Measurements from ENCODE around the gene C16orf78.

GRCh38 chr16:49346459-49346858 lies 27.1 kb upstream of the C16orf78 start:
- no peak for TF ChIP-seq CSDC2 (CRISPR knock-in tag; IDR thresholded peaks at IDR 0.05)
- TF ChIP-seq RARB (CRISPR knock-in tag; IDR thresholded peaks at IDR 0.05): no peak
- no peak for TF ChIP-seq ZNF70 (CRISPR knock-in tag; IDR thresholded peaks at IDR 0.05)
- TF ChIP-seq ISL1 (CRISPR knock-in tag; IDR thresholded peaks at IDR 0.05): no peak
- TF ChIP-seq ARNTL (CRISPR knock-in tag; IDR thresholded peaks at IDR 0.05; ENCODE audit: borderline replicate concordance, low read depth): no peak
- TF ChIP-seq, protein P1, sequence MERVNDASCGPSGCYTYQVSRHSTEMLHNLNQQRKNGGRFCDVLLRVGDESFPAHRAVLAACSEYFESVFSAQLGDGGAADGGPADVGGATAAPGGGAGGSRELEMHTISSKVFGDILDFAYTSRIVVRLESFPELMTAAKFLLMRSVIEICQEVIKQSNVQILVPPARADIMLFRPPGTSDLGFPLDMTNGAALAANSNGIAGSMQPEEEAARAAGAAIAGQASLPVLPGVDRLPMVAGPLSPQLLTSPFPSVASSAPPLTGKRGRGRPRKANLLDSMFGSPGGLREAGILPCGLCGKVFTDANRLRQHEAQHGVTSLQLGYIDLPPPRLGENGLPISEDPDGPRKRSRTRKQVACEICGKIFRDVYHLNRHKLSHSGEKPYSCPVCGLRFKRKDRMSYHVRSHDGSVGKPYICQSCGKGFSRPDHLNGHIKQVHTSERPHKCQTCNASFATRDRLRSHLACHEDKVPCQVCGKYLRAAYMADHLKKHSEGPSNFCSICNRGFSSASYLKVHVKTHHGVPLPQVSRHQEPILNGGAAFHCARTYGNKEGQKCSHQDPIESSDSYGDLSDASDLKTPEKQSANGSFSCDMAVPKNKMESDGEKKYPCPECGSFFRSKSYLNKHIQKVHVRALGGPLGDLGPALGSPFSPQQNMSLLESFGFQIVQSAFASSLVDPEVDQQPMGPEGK (CRISPR knock-in tag; IDR thresholded peaks at IDR 0.05; ENCODE audit: borderline replicate concordance): no peak
- TF ChIP-seq POU6F1 (CRISPR knock-in tag; IDR thresholded peaks at IDR 0.05; ENCODE audit: borderline replicate concordance, low read depth): no peak
- no peak for TF ChIP-seq ZFP30 (CRISPR knock-in tag; IDR thresholded peaks at IDR 0.05)
- no peak for TF ChIP-seq TOX (CRISPR knock-in tag; IDR thresholded peaks at IDR 0.05; ENCODE audit: borderline replicate concordance)
- no peak for TF ChIP-seq SNAI2 (CRISPR knock-in tag; IDR thresholded peaks at IDR 0.05)
- TF ChIP-seq PPARA (CRISPR knock-in tag; IDR thresholded peaks at IDR 0.05; ENCODE audit: borderline replicate concordance): no peak
- no peak for TF ChIP-seq GLIS3 (CRISPR knock-in tag; IDR thresholded peaks at IDR 0.05)
- TF ChIP-seq, protein P2, sequence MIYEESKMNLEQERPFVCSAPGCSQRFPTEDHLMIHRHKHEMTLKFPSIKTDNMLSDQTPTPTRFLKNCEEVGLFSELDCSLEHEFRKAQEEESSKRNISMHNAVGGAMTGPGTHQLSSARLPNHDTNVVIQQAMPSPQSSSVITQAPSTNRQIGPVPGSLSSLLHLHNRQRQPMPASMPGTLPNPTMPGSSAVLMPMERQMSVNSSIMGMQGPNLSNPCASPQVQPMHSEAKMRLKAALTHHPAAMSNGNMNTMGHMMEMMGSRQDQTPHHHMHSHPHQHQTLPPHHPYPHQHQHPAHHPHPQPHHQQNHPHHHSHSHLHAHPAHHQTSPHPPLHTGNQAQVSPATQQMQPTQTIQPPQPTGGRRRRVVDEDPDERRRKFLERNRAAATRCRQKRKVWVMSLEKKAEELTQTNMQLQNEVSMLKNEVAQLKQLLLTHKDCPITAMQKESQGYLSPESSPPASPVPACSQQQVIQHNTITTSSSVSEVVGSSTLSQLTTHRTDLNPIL (CRISPR knock-in tag; IDR thresholded peaks at IDR 0.05; ENCODE audit: low read depth): no peak
